Choroid plexus epithelial cell (primary cell): Measurements from ENCODE around the gene APC.

Experiments used
- DNase-seq: peaks from one replicate; pipeline ENCODE4 v3.0.0-alpha.2; 2010; ENCODE audit warnings: low read depth
- H3K4me3 ChIP-seq: 2 replicates; pipeline ENCODE4 v1.5.1; 2011; ENCODE audit warnings: low read depth, mild to moderate bottlenecking, control low read depth, low read length, moderate library complexity
- TF ChIP-seq, protein P1 (sequence below): conservative IDR thresholded peaks from 2 replicates; pipeline ENCODE4 v1.5.1; 2011; ENCODE audit warnings: low read depth, mild to moderate bottlenecking, control low read depth, inconsistent platforms, low read length, moderate library complexity

Gene APC

DNA sequence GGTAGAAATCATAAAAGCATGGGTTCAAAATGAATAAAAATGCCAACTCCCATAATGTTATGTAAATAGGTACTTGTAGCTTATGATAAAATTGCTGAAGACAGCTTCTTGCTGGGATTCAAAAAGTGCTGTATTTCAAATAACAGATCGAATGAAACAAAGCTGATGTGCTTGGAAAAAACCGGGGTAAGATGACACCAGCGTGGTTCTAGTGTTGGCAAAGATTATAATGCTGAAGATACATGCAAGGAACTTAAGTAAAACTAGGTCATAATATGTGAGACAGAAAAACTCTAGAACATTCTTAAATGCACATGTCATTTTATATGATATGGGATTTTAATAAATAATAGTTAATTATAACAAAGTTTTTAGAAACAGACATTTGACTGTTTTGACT, 44.4 kb upstream of the APC start:
- no peak overlapping the region for H3K4me3 ChIP-seq
- DNase-seq: no peak
- TF ChIP-seq, protein P1, sequence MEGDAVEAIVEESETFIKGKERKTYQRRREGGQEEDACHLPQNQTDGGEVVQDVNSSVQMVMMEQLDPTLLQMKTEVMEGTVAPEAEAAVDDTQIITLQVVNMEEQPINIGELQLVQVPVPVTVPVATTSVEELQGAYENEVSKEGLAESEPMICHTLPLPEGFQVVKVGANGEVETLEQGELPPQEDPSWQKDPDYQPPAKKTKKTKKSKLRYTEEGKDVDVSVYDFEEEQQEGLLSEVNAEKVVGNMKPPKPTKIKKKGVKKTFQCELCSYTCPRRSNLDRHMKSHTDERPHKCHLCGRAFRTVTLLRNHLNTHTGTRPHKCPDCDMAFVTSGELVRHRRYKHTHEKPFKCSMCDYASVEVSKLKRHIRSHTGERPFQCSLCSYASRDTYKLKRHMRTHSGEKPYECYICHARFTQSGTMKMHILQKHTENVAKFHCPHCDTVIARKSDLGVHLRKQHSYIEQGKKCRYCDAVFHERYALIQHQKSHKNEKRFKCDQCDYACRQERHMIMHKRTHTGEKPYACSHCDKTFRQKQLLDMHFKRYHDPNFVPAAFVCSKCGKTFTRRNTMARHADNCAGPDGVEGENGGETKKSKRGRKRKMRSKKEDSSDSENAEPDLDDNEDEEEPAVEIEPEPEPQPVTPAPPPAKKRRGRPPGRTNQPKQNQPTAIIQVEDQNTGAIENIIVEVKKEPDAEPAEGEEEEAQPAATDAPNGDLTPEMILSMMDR: no peak

DNA sequence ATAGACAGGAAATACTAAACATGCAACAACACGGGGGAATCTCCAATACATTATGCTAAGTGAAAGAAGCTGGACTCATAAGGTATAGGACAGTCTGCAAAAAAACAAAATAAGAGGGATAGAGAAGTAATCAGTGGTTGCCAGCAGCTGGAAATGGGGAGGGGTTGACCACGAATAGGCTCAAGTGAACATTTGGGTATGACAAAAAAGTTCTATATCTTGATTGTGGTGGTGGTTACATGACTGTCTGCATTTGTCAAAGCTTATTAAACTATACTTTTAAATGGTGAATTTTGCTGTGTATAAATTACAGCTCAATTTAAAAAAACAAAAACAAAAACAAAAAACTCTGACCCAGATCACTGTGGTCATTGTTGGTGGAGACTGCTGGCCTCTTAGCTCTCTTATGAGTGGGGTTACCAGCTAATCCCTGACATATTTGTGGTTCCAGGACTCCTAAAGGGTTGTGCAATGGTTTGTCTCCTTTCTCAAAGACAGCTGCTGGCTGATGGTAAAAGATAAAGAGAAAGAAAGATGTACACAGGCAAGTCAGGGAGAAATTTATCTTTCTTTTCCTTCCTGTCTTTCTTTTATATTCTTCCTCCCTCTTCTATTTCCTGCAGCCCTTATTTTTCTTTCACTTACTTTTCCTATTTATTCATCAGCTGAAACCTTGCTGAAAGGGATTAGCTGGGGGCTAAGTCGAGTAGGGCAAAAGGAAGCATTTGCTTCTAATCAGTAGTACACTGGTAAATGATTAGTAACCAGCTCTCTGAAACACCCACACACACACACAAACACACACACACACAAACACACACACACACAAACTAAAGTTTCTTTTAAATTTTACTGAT, 42.6 kb upstream of the APC start:
- peak; percentile 83 for DNase-seq
- TF ChIP-seq, protein P1: no peak
- no peak overlapping the region for H3K4me3 ChIP-seq

DNA sequence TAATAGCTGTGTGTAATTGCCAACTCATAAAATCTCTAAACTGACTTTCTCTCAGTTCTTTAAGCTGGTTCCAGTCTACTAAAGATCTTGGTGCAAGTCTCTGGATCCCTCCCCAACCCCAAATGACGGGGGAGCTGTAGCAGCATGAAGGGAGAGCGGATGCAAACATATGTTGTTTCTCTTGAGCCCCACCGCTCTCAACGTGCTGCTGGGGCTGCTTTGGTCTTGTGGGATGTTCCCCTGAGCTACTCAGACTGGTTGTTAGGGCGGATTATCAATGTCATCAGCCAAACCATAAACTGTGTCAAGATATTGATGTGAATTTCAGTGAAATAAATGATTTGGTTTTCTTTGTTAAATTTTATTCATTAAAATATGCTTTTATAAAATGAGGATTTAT, 40.9 kb upstream of the APC start:
- no peak for DNase-seq
- no peak overlapping the region for H3K4me3 ChIP-seq
- TF ChIP-seq, protein P1: no peak

DNA sequence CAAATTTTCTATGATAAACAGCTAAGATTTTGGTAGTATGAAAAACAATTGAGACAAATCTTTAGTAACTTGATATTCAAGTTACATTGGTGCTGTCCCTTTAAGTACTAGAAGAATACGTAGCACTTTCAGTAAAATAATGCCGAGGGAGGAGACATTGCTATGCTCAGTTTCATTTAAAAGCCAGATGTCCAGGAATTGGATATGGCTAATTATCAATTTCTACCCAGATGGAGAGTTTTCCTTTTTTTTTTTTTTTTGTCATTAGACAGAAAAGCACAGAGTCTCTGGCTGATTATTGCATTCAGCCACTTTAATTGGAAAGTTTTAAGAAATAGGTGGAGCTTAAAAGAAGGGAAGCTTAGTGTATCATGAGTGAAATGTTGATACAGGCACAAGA, 40.4 kb upstream of the APC start:
- DNase-seq: no peak
- no peak overlapping the region for H3K4me3 ChIP-seq
- TF ChIP-seq, protein P1: no peak

DNA sequence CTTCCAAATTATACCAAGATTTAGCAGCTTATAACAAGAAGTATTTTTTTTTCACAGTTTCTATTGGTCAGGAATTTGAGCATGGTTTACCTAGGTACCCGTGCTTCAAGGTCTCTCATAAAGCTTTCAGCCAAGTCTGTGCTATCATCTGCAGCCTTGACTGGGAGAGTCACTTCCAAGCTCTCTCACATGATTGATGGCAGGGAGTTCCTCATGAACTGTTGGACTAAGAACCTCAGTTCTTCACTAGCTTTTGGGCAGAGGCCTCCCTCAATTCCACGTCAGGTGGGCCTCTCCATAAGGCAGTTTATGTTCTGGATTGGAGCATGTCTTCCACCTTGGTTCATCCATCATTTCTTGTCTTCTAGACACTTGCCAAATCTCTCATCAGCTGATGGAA, 39.9 kb upstream of the APC start:
- H3K4me3 ChIP-seq: no peak overlapping the region
- TF ChIP-seq, protein P1: no peak
- no peak for DNase-seq

DNA sequence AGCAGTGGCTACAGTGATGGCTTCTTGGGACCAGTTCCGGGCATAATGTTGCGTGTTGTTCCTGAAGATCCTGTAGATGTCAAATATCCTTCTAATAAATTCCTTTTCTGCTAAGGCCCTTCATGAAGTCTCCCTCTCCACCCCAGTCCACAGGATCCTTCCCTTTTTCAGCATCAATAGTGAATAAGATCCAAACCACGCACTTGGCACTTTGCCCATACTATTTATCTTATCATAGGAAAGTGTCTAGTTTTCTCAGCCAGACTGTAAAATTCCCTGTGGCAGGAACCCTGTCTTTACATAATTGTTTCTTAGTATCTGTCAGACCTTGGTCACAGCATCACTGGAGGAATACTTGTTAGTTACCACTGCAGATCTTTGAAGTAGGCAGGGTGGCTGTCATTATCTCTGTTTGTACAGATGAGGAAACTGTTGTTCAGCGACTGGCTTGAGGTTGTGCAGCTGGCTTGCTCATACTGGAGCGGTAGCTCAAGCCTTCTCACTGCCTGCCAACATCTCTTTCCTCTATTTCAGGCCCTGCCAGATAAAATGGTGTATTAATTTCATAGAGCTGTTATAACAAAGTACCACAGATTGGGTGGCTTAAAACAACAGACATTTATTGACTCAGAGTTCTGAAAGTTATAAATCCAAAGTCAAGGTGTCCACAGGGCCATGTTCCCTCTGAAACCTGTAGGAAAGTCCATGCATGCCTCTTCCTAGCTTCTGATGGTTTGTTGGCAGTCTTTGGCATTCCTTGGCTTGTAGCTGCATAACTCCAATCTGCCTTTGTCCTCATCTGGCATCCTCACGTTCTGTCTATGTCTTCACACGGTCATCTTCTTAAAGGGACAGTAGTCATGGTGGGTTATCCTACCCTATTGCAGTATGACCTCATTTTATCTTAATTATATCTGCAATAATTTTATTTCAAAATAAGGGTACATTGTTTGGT, 33.5 kb upstream of the APC start:
- no peak overlapping the region for H3K4me3 ChIP-seq
- TF ChIP-seq, protein P1: no peak
- peak; percentile 64 for DNase-seq
